HCT116 (cell line): Measurements from ENCODE around the gene EMP2. TPM values are rescaled to one million over a fixed set of nuclear protein-coding genes. Genes with fewer than 3 reads are reported as not detected.

Experiments
- ATAC-seq: fragments of 200-7000 bp; cut with Tn5 transposase; 2 replicates; pipeline ENCODE4 v1.9.1; 2020; ENCODE audit warnings: mild to moderate bottlenecking, moderate library complexity
- BruUV-seq: library from RNA; stranded (reverse); fragments of 400-500 nt; replicated peaks from 2 replicates; lab custom pipeline; 2021; lab: Mats Ljungman, UMichigan
- CTCF ChIA-PET: fragments of 300-600 bp; sonication (Branson Sonifier 250); formaldehyde crosslinking; loops from one replicate; lab custom pipeline; 2021; ENCODE audit warnings: antibody characterized with exemption; lab: Charles Lee
- POLR2A ChIA-PET: fragments of 300-600, 350-600 bp; sonication (Branson Sonifier 250); formaldehyde crosslinking; loops from one replicate; lab custom pipeline; 2021; ENCODE audit warnings: antibody characterized with exemption; lab: Charles Lee
- RAD21 ChIA-PET, 2 experiments: fragments of 300-600 bp; sonication (Branson Sonifier 250); formaldehyde crosslinking; loops; one replicate each; lab custom pipeline; 2023; ENCODE audit warnings: low total read pairs in 2 of 2; ENCODE audit not compliant: uncharacterized antibody in 2 of 2, unreplicated experiment in 2 of 2, low non-redundant PET in 1 of 2; lab: Charles Lee
- DNase-seq: peaks from one replicate; pipeline ENCODE4 v3.0.0-alpha.2; 2010; ENCODE audit warnings: low read depth, low spot score
- H2AFZ ChIP-seq: fragments of 200-600 bp; shearing (Covaris generic), sonication (generic); 2 replicates; pipeline ENCODE4 v1.6.1; 2017; ENCODE audit warnings: low read depth, mixed run types, mixed read lengths, antibody characterized with exemption, low read length; ENCODE audit not compliant: poor library complexity, severe bottlenecking
- H3K27ac ChIP-seq: 2 replicates; pipeline ENCODE4 v1.5.1; 2012; ENCODE audit warnings: low read depth, low read length
- H3K27me3 ChIP-seq: fragments of 200-600 bp; sonication (generic); 2 replicates; pipeline ENCODE4 v1.6.1; 2016; ENCODE audit warnings: mixed run types, low read length, mixed read lengths; ENCODE audit not compliant: insufficient read depth
- H3K36me3 ChIP-seq, 2 experiments: fragments of 200-500 bp in 1 of 2; fragments of 200-600 bp in 1 of 2; sonication (Bioruptor generic) in 1 of 2; sonication (generic) in 1 of 2; 2 replicates each; pipeline versions ENCODE4 v1.5.1 to v1.6.1; 2014 to 2016; ENCODE audit warnings: low read length in 2 of 2, inconsistent platforms in 1 of 2, mixed read lengths in 1 of 2, mixed run types in 1 of 2; ENCODE audit not compliant: insufficient read depth in 2 of 2, control insufficient read depth in 1 of 2
- H3K4me1 ChIP-seq, 2 experiments: fragments of 200-600 bp in 1 of 2; sonication (generic) in 1 of 2; 2 replicates each; pipeline versions ENCODE4 v1.5.1 to v1.6.1; 2012 to 2017; ENCODE audit warnings: low read length in 2 of 2, inconsistent platforms in 1 of 2, mild to moderate bottlenecking in 1 of 2, mixed read lengths in 1 of 2, mixed run types in 1 of 2, moderate library complexity in 1 of 2; ENCODE audit not compliant: insufficient read depth in 2 of 2, control insufficient read depth in 1 of 2
- H3K4me2 ChIP-seq: fragments of 200-600 bp; sonication (generic); 2 replicates; pipeline ENCODE4 v1.6.1; 2017; ENCODE audit warnings: mixed run types, low read length, mixed read lengths
- H3K4me3 ChIP-seq, 2 experiments: fragments of 200-600 bp in 1 of 2; sonication (generic) in 1 of 2; replicated peaks in 1 of 2; 2 replicates each; pipeline ENCODE4 v1.5.1; 2011 to 2016; ENCODE audit warnings: low read length in 2 of 2, control low read depth in 1 of 2, low read depth in 1 of 2, mild to moderate bottlenecking in 1 of 2, mixed read lengths in 1 of 2, mixed run types in 1 of 2
- H3K79me2 ChIP-seq: fragments of 200-600 bp; sonication (generic); 2 replicates; pipeline ENCODE4 v1.6.1; 2017; ENCODE audit warnings: mild to moderate bottlenecking, mixed run types, low read length, moderate library complexity, mixed read lengths; ENCODE audit not compliant: insufficient read depth
- H3K9ac ChIP-seq: fragments of 200-600 bp; sonication (generic); 2 replicates; pipeline ENCODE4 v1.6.1; 2016; ENCODE audit warnings: low read length, mixed read lengths
- H3K9me2 ChIP-seq: fragments of 200-600 bp; sonication (generic), shearing (Covaris generic); 2 replicates; pipeline ENCODE4 v1.6.1; 2017; ENCODE audit warnings: mixed run types, mild to moderate bottlenecking, moderate library complexity; ENCODE audit not compliant: insufficient read depth
- H3K9me3 ChIP-seq, 2 experiments: fragments of 200-500 bp in 1 of 2; fragments of 200-600 bp in 1 of 2; sonication (Bioruptor generic) in 1 of 2; sonication (generic) in 1 of 2; 2 replicates each; pipeline ENCODE4 v1.6.1; 2014 to 2017; ENCODE audit warnings: low read length in 2 of 2, mixed read lengths in 2 of 2, inconsistent platforms in 1 of 2, low read depth in 1 of 2, mild to moderate bottlenecking in 1 of 2, mixed run types in 1 of 2, moderate library complexity in 1 of 2; ENCODE audit not compliant: control insufficient read depth in 1 of 2, insufficient read depth in 1 of 2
- H4K20me1 ChIP-seq: fragments of 200-600 bp; sonication (generic), shearing (Covaris generic); 2 replicates; pipeline ENCODE4 v1.6.1; 2017; ENCODE audit warnings: mixed run types, mild to moderate bottlenecking, moderate library complexity; ENCODE audit not compliant: insufficient read depth
- CEBPB ChIP-seq: IDR thresholded peaks from 2 replicates; pipeline ENCODE4 v1.6.1; 2012; ENCODE audit warnings: low read depth
- EGR1 ChIP-seq: IDR thresholded peaks from 2 replicates; pipeline ENCODE4 v1.6.1; 2012; ENCODE audit warnings: low read depth
- ELF1 ChIP-seq: IDR thresholded peaks from 2 replicates; pipeline ENCODE4 v1.6.1; 2012; ENCODE audit warnings: low read depth, borderline replicate concordance
- EZH2 ChIP-seq: fragments of 200-600 bp; sonication (generic); IDR thresholded peaks from 2 replicates; pipeline ENCODE4 v1.6.1; 2017; ENCODE audit warnings: antibody characterized with exemption, mixed run types
- FOSL1 ChIP-seq: IDR thresholded peaks from 2 replicates; pipeline ENCODE4 v1.6.1; 2012; ENCODE audit warnings: low read depth
- JUND ChIP-seq: IDR thresholded peaks from 2 replicates; pipeline ENCODE4 v1.6.1; 2012
- POLR2AphosphoS5 ChIP-seq: IDR thresholded peaks from 2 replicates; pipeline ENCODE4 v1.6.1; 2011; ENCODE audit warnings: mild to moderate bottlenecking, low read depth, low read length, moderate library complexity
- RAD21 ChIP-seq: IDR thresholded peaks from 2 replicates; pipeline ENCODE4 v1.6.1; 2012; ENCODE audit warnings: low read depth, mild to moderate bottlenecking
- SIN3A ChIP-seq: IDR thresholded peaks from 2 replicates; pipeline ENCODE4 v1.6.1; 2012; ENCODE audit warnings: low read depth
- TCF7L2 ChIP-seq: IDR thresholded peaks from 2 replicates; pipeline ENCODE4 v1.7.0; 2011; ENCODE audit warnings: borderline replicate concordance, inconsistent platforms; ENCODE audit not compliant: insufficient read depth, insufficient read length; ENCODE audit errors: extremely low read depth
- YY1 ChIP-seq: IDR thresholded peaks from 2 replicates; pipeline ENCODE4 v1.6.1; 2011; ENCODE audit warnings: low read length, low read depth, moderate library complexity, mild to moderate bottlenecking; ENCODE audit not compliant: insufficient replicate concordance; ENCODE audit errors: extremely low read depth
- ZFX ChIP-seq: fragments of 450-650 bp; IDR thresholded peaks from 2 replicates; pipeline ENCODE4 v1.6.1; 2017
- intact Hi-C: fragments of 100-400 bp; cut with micrococcal nuclease; formaldehyde crosslinking; loops from 2 replicates; pipeline ENCODE4 v1.10.0; 2022
- total RNA-seq: library from RNA; stranded (reverse); gene quantifications from one replicate; pipeline ENCODE4 v1.2.1, GENCODE V29; 2021; ENCODE audit not compliant: unreplicated experiment
- TF ChIP-seq, protein P1 (sequence below): IDR thresholded peaks from 2 replicates; pipeline ENCODE4 v1.6.1; 2012
- TF ChIP-seq, protein P2 (sequence below): IDR thresholded peaks from 2 replicates; pipeline ENCODE4 v1.6.1; 2011; ENCODE audit warnings: mild to moderate bottlenecking, low read length, moderate library complexity; ENCODE audit not compliant: insufficient replicate concordance; ENCODE audit errors: extremely low read depth
- TF ChIP-seq, protein P3 (sequence below): IDR thresholded peaks from 2 replicates; pipeline ENCODE4 v1.6.1; 2012
- TF ChIP-seq, protein P4 (sequence below), 3 experiments: fragments of 200-600 bp in 1 of 3; sonication (generic) in 1 of 3; IDR thresholded peaks in 2 of 3; conservative IDR thresholded peaks in 1 of 3; 2 replicates each; pipeline ENCODE4 v1.5.1; 2012 to 2017; ENCODE audit warnings: low read depth in 2 of 3, low read length in 2 of 3, antibody characterized with exemption in 1 of 3, borderline replicate concordance in 1 of 3, control low read depth in 1 of 3, mild to moderate bottlenecking in 1 of 3, mixed read lengths in 1 of 3, mixed run types in 1 of 3, moderate library complexity in 1 of 3; ENCODE audit not compliant: insufficient read depth in 1 of 3

EMP2 gene
- total RNA-seq, 1 experiment from 2014 or later = 32.6 TPM

DNA sequence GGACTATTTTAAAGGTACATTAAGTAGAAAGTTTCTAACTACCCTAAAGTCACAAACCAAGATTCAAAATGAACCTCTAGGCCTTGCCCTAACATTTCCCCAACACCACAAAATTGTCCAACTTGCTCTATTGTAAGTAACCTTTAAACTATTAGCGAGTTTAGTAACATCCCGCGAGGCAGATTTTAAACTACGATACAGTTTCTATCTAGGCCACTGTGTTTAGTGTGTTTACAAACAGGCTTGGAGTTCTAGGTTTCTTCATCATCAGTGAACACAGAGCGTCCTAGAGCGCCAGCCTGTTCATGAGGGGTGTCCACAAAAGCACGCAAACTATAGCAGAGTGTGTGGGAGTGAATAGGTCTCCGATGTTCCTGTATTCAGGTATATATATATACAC is 51.8 kb downstream of the EMP2 start:
- no TSS peak for BruUV-seq
- RAD21 ChIA-PET = no interaction called here
- H3K9me2 ChIP-seq = no peaks in the 10 kb centered on the region
- H2AFZ ChIP-seq = no peak overlapping the region
- no peak overlapping the region for H3K27ac ChIP-seq
- no peak for ATAC-seq
- CTCF ChIA-PET = no interaction called here
- TF ChIP-seq YY1 = no peak
- no peak for TF ChIP-seq SIN3A
- no peak for TF ChIP-seq TCF7L2
- no peak for TF ChIP-seq POLR2AphosphoS5
- no peak for TF ChIP-seq ZFX
- no peak for TF ChIP-seq ELF1
- no peak for TF ChIP-seq FOSL1
- no peak for TF ChIP-seq CEBPB
- TF ChIP-seq, protein P1, sequence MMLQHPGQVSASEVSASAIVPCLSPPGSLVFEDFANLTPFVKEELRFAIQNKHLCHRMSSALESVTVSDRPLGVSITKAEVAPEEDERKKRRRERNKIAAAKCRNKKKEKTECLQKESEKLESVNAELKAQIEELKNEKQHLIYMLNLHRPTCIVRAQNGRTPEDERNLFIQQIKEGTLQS = no peak
- TF ChIP-seq JUND = no peak
- TF ChIP-seq EGR1 = no peak
- TF ChIP-seq, protein P2, sequence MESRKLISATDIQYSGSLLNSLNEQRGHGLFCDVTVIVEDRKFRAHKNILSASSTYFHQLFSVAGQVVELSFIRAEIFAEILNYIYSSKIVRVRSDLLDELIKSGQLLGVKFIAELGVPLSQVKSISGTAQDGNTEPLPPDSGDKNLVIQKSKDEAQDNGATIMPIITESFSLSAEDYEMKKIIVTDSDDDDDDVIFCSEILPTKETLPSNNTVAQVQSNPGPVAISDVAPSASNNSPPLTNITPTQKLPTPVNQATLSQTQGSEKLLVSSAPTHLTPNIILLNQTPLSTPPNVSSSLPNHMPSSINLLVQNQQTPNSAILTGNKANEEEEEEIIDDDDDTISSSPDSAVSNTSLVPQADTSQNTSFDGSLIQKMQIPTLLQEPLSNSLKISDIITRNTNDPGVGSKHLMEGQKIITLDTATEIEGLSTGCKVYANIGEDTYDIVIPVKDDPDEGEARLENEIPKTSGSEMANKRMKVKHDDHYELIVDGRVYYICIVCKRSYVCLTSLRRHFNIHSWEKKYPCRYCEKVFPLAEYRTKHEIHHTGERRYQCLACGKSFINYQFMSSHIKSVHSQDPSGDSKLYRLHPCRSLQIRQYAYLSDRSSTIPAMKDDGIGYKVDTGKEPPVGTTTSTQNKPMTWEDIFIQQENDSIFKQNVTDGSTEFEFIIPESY = no peak
- TF ChIP-seq RAD21 = no peak
- TF ChIP-seq EZH2 = no peak
- TF ChIP-seq, protein P3, sequence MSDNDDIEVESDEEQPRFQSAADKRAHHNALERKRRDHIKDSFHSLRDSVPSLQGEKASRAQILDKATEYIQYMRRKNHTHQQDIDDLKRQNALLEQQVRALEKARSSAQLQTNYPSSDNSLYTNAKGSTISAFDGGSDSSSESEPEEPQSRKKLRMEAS = no peak
- TF ChIP-seq, protein P4, sequence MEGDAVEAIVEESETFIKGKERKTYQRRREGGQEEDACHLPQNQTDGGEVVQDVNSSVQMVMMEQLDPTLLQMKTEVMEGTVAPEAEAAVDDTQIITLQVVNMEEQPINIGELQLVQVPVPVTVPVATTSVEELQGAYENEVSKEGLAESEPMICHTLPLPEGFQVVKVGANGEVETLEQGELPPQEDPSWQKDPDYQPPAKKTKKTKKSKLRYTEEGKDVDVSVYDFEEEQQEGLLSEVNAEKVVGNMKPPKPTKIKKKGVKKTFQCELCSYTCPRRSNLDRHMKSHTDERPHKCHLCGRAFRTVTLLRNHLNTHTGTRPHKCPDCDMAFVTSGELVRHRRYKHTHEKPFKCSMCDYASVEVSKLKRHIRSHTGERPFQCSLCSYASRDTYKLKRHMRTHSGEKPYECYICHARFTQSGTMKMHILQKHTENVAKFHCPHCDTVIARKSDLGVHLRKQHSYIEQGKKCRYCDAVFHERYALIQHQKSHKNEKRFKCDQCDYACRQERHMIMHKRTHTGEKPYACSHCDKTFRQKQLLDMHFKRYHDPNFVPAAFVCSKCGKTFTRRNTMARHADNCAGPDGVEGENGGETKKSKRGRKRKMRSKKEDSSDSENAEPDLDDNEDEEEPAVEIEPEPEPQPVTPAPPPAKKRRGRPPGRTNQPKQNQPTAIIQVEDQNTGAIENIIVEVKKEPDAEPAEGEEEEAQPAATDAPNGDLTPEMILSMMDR (IDR thresholded peaks at IDR 0.05 in 2 of 3, conservative IDR thresholded peaks at IDR 0.05 in 1 of 3; ENCODE audit: borderline replicate concordance in 1 of 3, insufficient read depth in 1 of 3, low read depth in 2 of 3, low read length in 2 of 3) = no peak
- TF ChIP-seq, all 23 proteins: peak for 0
- DNase-seq = no peak
- H3K36me3 ChIP-seq = peaks cover 2 to 3% of the 10 kb centered on the region in 2 experiments; a peak in 1 of 4 replicates
- no peak overlapping the region for H3K4me2 ChIP-seq
- POLR2A ChIA-PET = no interaction called here
- no peaks in the 10 kb centered on the region for H3K79me2 ChIP-seq
- intact Hi-C loops = no loop called here
- peaks cover 4 to 5% of the 10 kb centered on the region in 2 experiments for H3K4me1 ChIP-seq
- H3K9me3 ChIP-seq = no peaks in the 10 kb centered on the region
- no peaks in the 10 kb centered on the region for H3K27me3 ChIP-seq
- H4K20me1 ChIP-seq = no peaks in the 10 kb centered on the region
- H3K4me3 ChIP-seq = no peak overlapping the region
- no peak overlapping the region for H3K9ac ChIP-seq
